HG02884 (cell line): ENCODE measurements around the gene DCAF6.

ENCODE experiments used
- ATAC-seq: cut with Tn5 transposase; IDR thresholded peaks from one replicate; pipeline ENCODE4 v1.9.1; 2021; ENCODE audit warnings: mild to moderate bottlenecking, moderate library complexity; ENCODE audit not compliant: unreplicated experiment

DCAF6 gene

DNA sequence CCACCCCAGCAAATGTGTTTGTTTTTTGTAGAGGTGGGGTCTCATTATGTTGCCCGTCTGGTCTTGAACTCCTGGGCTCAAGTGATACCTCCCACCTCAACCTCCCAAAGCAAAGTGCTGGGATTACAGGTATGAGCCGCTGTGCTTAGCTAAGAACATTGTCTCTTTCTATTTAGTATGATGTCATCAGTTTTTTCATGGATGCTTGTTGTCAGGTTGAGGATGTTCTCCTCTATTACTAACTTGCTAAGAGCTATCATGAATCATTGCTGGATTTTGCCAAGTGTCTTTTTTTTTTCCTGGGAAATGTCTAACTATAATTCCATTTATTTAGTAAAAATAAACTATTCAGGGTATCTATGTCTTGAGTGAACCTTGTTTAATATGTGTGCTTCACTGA is 19.4 kb downstream of the DCAF6 start:
- no peak for ATAC-seq

DNA sequence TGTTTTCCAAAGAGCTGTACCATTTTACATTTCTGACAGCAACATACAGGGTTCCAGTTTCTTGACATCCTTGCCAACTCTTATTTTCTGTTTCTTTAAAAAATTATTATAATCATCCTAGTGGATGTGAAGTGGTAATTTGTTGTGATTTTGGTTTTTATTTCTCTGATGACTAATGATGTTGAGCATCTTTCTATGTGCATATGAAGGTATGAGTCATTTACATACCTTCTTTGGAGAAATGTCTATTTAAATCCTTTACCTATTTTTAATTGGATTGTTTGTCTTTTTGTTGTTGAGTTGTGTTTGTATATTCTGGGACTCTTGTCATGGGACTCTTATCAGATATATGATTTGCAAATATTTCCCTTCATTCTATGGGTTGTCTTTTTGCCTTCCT is 21.2 kb downstream of the DCAF6 start:
- ATAC-seq, result no peak

DNA sequence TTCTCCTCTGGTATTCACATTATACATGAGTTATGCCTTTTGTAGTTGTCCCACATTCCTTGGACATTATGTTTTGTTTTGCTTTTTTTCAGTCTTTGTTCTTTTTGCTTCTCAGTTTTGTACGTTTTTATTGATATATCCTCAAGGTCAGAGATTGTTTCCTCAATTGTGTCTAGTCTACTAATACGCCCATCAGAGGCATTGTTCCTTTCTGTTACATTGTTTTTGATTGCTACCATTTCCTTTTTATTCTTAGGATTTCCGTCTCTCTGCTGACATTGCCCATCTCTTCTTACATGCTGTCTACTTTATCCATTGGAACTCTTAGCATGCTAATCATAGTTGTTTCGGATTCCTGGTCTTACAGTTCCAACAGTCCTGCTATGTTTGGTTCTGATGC is 28.2 kb downstream of the DCAF6 start:
- no peak for ATAC-seq

DNA sequence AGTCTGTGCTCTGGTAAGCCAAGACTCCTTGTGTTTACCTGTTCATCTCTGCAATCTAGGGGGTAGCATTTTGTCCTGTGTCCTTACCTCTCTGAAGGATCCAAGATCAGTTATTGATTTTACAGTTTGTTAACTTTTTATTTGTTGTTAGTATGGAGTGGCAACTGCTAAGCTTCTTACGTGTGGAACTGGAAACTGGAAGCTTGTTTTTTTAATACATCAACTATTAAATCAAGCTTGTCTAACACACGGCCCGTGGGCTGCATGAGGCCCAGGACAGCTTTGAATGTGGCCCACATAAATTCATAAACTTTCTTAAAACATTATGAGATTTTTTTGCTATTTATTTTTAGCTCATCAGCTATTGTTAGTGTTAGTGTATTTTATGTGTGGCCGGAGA is 29.6 kb downstream of the DCAF6 start:
- no peak for ATAC-seq

DNA sequence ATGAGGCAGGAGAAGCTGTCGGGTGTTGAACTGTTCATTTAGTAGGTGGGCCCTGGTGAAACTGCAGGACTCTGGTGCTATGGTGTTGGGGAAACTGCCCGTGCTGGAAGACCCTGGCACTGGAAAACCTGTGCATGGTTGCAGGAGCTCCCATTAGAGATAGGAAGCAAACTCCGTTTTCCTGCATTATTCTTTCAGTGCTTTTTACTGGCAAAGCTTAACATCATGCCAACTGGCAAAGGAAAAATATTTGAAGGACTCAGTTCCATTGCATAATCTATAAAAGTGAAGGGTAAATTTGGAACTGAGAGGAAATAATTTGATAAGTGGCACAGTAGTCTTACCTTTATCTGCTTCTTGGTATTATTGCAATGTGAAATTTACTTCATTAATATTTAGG is 32.1 kb downstream of the DCAF6 start:
- ATAC-seq, result no peak

DNA sequence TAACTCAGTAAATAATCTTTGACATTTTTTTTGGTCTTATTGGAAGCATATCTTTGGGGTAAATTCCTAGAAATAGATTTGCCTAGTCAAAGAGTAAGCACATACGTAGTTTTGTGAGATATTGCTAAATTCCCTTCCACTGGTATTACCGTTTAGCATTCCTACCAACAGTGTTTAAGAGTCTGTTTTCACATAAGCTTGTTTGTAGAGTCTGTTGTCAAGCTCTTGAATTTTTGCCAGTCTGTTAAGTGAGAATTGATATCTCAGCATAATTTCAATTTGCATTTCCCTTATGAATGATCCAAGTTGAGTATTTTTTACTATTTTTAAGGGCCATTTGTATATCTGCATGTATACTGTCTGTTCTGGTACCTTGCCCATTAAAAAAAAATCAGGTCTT is 37.3 kb downstream of the DCAF6 start:
- no peak for ATAC-seq

DNA sequence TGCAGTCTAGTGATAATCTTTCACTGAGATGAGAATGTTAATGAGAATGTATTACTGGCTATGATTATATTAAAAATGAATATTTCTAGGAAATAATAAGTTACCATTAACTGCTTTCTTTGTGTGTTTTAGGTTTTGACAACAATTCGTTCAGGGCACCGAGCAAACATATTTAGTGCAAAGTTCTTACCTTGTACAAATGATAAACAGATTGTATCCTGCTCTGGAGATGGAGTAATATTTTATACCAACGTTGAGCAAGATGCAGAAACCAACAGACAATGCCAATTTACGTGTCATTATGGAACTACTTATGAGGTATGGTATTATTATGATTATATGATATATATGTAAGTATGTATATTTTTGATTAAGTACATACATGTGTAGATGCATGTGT is 38.2 kb downstream of the DCAF6 start:
- no peak for ATAC-seq

DNA sequence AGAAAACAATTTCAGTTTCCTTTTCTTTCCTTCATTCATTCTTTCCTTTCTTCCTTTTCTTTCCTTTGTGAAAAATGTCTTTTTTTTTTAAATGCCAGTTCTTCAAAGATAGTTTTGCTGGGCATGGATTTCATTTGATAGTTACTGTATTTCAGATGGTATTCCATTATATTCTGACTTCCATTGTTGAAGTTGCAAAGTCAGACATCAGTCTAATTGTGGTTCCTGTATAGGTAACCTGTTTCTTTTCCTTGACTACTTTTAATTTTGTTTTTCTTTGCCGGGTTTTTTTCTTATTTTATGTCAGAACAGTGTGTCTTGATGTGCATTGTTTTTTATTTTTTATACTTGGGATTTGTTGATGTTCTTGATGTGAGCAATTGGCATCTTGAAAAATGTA is 40.8 kb downstream of the DCAF6 start:
- ATAC-seq, result no peak

DNA sequence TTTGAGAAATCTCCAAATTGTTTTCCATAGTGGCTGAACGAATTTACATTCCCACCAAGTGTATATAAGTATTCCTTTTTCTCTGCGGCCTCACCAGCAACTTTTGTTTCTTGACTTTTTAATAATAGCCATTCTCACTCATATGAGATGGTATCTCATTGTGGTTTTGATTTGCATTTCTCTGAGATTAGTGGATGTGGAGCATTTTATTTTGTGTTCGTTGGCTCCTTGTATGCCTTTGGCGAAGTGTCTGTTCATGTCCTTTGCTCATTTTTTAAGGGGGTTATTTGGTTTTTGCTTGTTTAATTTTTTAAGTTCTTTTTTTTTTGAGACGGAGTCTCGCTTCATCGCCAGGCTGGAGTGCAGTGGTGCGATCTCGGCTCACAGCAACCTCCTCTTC is 45.5 kb downstream of the DCAF6 start:
- no peak for ATAC-seq

DNA sequence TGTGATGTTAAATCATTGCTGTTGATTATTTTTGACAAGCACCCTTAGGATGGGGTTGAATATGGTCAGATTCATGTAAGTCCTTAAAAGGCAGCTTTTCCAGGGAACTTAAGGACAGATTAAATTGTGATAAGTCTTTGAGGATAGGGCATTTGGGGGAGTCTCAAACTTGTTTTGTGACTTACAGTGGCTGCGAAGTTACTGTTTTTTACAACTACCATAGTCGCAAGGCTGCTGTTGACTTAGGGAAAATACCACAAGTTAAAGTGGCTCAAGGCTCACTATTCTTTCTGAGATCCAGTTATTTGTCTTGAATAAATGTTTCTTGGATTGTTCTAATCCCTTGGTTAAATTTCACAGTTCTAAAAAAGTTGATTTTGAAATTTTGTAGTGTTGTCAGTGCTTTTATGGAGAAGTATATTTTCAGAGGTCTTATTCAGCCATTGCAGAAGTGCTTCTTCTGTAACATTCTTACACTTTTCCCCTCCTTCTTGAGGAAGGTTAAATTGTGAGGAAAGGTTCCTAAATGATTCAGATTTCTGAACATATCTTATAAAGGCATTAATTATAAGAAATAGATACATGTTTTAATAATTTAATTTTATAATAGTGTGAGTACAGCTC is 47.4 kb downstream of the DCAF6 start:
- ATAC-seq, result no peak

DNA sequence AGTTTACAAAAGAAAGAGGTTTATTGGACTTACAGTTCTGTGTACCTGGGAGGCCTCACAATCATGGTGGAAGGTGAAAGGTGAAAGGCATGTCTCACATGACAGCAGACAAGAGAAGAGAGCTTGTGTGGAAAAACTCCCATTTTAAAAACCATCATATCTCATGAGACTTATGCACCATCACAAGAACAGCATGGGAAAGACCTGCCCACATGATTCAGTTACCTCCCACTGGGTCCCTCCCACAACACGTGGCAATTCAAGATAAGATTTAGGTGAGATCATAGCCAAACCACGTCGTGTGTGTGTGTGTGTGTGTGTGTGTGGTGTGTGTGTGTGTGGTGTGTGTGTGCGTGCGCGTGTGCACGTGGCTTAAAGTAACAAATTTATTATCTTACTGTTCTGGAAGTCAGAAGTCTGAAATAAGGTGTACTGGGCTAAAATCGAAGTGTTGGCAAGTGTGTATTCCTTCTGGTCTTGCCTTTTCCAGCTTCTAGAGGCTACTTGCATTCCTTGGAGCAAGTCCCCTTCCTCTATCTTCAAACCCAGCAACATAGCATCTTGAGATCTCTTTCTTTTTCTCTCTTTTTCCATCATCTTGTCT is 48.5 kb downstream of the DCAF6 start:
- ATAC-seq, result no peak

DNA sequence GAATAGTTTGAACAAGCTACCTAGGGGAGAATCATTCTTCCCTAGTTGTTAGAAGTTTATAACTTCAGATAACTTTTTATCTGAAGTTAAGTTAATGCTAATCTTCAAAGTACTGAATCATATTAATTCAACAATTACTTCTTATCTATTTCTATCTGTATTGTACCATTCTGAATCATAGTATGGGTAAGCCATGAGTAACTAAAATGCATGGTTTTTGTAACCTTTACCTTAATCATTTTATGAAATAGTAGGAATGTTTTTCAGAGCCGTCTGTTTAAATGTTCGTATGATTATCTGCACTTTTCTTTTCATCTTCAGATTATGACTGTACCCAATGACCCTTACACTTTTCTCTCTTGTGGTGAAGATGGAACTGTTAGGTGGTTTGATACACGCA is 50.7 kb downstream of the DCAF6 start:
- ATAC-seq, result no peak

DNA sequence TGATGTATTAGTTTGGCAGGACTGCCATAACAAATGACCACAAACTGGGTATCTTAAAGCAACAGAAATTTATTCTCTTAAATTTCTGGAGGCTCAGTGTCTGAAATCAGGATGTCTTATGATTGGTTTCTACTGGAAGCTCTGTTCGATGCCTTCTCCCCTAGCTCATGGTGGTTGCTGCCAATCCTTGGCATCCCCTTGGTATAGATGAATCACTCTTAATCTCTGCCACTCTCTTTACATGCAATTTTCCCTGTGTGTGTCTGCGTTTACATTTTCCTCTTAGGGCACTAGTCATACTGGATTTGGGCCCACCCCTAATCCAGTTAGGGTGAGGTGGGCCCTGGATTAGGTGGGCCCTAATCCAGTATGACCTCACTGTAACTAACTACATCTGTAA is 55.1 kb downstream of the DCAF6 start:
- no peak for ATAC-seq

DNA sequence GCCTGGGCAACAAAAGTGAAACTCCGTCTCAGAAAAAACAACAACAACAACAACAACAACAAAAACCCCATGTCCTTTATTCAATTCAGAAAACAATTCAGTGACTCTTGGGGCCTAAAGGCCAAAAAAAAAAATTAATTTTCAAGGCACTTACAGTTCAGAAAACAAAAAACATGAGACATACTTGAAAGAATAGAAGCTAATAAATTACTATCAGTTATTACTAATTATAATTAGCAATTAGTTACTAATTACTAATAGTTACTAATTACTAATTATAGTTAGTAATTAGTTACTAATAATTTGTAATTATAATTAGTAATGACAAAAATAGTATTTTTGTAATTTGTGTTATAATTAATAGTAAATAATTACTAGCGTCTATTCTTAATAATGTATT is 57.2 kb downstream of the DCAF6 start:
- no peak for ATAC-seq

DNA sequence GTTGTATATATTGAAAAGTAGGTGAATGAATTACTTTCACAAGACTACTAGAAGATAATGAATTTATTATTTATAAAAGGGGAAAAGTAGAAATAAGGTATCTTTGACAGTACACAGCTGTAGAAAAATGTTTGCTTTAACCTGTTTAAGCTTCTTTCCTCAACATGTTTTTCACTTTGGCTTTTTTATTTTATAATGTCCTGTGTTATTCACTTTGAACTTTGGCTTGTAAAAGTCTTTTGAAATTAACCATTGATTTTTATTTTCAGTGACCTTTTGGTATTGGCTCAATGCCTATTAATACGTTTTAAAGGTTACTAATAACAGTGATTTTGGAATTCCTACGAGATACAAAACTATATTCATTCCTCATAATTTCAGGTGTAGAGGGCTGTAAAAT is 58.1 kb downstream of the DCAF6 start:
- no peak for ATAC-seq

DNA sequence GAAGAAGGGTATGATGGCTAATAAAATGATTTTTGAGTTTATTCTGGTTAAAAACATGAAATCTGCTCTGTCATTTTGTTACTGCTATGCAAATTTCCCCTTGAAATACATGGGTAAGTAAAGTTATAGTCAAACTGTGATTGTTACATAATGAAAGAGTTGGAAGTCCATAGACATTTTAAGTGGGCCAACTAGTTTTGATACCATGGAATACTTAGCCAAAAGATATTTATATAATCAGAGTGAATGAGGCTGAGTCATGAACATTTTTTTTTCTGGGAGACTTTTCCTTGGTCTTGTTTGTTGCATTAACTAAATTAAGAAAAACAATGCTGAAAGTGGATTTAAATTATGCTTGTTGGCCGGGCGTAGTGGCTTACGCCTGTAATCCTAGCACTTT is 58.6 kb downstream of the DCAF6 start:
- no peak for ATAC-seq

DNA sequence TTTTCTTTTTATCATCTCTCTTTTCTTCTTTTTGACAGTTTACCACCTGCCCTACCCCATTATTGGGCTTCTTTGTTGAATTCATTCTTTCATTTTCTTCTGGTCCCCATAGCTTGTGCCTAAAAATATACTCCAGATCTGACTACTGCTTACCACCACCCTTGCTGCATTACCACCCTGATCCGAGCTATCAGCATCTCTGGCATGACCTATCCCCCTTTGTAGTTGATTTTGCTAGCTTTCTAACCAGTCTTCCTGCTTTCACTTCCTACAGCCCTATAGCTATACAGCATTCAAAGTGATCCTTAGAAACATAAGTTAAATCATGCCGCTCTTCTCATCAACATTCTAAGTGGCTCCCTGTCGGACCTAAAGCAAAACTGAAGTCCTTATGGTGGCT is 59.8 kb downstream of the DCAF6 start:
- no peak for ATAC-seq

DNA sequence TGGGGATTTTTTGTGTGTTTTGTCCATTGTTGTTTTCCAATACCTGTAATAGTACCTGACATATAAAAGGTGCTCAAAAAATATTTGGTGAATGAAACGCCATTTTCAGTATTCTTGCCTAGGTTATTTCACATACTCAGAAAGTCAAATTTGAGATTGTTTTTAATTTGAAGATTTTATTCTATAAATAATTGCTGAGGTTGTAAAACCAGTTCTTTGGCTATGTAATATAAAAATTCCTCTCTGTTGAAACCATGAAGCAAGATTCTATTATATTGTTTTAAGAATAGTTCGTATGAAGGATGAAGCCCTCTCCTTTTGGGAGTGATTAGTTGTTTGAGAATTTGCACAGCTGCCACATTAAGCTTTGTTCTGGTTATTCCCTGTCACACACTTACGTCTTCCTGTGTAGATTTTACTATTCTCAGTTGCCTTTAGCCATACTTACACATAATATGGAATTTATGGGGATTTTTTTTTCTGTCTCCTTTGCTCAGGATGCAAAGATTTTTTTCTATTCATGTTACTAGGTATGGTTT is 60.6 kb downstream of the DCAF6 start:
- ATAC-seq, result no peak

DNA sequence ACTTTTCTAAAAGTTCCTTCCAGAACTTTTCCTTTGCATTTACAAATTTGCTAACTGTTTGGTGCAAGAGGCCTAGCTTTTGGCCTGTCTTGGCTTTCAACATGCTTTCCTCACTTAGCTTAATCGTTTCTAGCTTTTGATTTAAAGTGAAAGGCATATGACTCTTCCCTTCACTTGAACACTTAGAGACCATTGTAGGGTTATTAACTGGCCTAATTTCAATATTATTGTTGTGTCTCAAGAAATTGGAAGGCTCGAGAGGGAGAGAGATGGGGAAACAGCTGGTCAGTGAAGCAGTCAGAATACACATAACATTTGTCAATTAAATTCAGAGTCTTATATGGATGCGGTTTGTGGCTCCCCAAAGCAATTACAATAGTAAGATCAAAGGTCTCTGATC is 63.4 kb downstream of the DCAF6 start:
- ATAC-seq, result no peak

DNA sequence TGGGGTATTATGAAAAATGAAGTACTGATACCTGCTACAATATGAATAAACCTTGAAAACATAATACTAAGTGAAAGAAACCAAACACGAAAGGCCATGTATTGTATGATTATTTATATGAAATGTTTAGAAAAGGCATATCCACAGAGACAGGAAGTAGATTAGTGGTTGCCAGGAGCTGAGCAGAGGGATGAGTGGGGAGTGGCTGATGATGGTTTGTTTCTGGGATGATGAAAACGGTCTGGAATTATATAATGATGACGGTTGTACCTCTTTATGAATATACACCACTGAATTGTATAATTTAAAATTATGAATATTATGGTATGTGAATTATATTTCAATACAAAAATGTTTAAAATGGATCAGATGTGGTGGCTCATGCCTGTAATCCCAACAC is 64.2 kb downstream of the DCAF6 start:
- no peak for ATAC-seq

DNA sequence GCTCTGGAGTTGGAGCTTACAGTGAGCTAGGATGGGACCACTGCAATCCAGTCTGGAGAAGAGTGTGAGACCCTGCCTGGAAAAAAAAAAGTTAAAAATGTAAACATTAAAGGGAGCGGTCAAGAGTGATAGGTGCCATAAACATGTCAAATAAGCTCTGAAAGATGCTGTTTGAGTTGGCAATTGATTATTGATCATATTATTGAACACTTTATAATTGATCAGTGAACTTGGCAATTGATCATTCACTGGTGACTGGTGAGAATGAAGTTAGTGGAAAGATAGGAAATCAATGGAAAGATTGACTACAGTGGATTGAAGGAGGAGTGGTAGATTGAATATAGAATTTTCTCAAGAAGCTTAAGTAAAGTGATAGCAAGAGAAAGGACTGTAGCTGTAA is 64.7 kb downstream of the DCAF6 start:
- ATAC-seq, result no peak

DNA sequence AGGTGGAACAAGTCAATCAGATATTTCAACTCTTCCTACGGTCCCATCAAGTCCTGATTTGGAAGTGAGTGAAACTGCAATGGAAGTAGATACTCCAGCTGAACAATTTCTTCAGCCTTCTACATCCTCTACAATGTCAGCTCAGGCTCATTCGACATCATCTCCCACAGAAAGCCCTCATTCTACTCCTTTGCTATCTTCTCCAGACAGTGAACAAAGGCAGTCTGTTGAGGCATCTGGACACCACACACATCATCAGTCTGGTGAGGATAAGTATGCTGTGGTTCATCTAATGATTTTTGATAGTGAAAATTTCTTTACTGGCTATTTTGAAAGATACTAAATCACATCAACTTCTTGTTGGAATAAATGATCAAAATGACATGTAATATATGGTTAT is 68.0 kb downstream of the DCAF6 start:
- no peak for ATAC-seq

DNA sequence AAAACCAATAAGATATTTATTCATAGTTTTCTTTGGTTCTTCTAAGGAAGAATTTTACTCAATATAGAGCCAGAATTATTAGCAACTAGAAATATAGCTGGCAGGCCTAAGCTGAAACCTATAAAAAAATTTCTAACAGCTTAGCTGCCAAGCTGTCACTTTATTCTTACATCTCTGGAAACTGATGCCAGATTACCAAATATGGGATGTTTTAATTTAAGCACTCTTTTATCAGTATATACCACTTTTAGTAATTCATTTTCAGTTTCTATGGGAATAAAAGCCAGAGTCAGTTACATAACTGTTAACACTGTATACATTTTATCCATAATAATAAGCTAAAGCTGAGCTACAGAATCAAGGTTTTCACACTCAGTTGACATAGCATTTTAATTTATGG is 69.0 kb downstream of the DCAF6 start:
- ATAC-seq, result no peak
